ENCODE data around the gene FCHO2.

DNA sequence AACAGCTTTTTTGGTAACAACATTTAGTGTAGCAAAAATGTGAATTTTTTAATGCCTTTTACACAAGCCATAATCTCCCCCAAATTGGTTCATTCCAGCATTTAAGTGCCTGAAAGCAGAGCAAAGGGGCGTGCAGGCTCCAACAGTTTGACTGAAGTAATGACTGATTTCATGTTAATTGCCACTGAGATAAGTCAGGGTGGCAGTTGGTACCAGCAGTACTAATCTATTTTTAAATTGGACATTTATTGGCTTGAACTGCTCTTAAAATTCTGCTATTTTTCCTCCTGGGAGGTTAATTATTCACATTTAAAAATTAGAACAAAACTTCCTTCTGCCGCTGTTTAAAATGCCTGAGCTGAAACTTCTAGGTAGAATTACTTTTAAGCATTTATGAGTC is 176.9 kb downstream of the FCHO2 start:
- TF ChIP-seq, protein P1, sequence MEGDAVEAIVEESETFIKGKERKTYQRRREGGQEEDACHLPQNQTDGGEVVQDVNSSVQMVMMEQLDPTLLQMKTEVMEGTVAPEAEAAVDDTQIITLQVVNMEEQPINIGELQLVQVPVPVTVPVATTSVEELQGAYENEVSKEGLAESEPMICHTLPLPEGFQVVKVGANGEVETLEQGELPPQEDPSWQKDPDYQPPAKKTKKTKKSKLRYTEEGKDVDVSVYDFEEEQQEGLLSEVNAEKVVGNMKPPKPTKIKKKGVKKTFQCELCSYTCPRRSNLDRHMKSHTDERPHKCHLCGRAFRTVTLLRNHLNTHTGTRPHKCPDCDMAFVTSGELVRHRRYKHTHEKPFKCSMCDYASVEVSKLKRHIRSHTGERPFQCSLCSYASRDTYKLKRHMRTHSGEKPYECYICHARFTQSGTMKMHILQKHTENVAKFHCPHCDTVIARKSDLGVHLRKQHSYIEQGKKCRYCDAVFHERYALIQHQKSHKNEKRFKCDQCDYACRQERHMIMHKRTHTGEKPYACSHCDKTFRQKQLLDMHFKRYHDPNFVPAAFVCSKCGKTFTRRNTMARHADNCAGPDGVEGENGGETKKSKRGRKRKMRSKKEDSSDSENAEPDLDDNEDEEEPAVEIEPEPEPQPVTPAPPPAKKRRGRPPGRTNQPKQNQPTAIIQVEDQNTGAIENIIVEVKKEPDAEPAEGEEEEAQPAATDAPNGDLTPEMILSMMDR (IDR thresholded peaks at IDR 0.05; ENCODE audit: low read depth, low read length): no peak
- TF ChIP-seq, protein P2, sequence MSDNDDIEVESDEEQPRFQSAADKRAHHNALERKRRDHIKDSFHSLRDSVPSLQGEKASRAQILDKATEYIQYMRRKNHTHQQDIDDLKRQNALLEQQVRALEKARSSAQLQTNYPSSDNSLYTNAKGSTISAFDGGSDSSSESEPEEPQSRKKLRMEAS (IDR thresholded peaks at IDR 0.05; ENCODE audit: low read depth, low read length): no peak
